Measurements from ENCODE around the gene GNPDA2.

Gene GNPDA2

DNA sequence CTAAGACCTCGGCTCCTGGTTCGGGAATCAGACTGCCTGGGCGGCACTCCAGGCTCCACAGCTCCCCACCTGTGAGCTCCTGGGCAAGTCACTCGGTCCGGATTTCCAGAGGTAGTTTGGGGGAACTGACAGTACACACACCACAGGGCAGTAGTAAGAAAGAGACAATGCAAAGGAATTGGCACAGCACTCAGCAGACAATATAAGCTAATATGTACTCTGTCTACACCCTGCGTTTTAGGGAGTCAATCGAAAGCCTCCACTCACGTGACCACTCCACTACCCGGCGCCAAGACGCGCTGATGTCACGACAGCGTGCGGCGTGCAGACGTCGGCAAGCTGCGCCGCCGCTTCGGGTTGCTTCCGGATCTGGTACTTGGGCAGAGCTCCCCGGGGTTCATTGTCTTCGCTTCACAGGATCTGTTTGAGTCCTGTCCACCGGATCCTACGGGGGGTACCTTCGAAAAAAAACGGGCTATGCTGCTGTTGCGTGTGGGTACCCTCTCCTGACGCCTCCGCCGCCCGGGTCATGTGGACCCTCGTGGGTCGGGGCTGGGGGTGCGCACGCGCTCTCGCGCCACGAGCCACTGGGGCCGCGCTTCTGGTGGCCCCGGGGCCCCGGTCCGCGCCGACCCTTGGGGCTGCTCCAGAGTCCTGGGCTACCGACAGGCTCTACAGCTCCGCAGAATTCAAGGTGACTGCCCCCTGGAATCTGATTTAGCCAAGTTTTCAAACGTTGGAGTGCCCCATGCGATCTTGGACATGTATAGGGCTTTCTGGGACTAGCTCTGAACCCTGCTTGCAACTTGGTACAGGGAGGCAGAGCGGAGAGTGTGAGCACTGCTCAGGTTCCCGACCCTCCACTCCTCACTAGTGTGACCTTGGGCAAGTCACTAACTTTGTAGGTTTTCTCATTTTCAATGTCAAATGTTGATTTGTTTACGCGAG, 48.0 kb downstream of the GNPDA2 start, which contains the start of gene GUF1:
Gene GUF1, plus strand, starts transcription at position 327 of the 948 bp plus-strand sequence. Its CDS starts 203 bp downstream, at position 530.
- peak; percentile 80 for DNase-seq

DNA sequence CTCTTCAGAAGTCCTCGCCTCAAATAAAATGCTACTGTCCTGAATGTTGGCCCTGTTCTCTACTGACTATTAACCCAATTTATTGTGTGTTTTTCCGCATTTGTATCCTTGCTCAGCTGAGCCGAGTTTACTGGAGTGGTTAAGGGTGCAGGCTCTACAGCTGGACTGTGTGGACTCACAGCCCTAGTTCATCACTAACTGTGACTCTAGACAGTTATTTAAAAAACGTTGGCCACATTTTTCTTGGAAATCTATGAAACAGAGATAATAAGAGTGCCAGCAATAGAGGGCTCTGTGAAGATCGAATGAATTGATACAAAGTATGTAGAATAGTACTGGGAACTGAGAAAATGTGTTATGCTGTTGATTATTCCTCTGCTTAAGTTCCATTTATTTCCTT, 51.0 kb downstream of the GNPDA2 start:
- DNase-seq, result no peak

DNA sequence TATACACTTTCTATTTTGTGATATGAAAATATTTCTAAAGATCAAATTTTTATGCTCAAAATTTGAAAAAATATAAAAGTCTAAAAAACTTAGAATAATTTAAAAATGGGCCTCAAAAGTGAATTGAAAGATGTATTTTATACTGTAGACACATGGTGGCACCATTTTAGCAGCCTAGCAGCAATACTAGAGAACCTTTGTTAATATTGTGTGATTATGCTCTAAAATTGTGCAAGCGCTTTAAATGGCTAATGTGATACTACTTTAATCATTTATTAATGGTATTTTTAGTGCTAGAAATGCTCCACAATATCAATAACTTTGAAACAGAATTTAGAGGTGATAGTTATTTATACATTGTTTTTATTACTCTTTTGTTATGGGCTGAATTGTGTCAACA, 51.9 kb downstream of the GNPDA2 start:
- DNase-seq, result no peak

DNA sequence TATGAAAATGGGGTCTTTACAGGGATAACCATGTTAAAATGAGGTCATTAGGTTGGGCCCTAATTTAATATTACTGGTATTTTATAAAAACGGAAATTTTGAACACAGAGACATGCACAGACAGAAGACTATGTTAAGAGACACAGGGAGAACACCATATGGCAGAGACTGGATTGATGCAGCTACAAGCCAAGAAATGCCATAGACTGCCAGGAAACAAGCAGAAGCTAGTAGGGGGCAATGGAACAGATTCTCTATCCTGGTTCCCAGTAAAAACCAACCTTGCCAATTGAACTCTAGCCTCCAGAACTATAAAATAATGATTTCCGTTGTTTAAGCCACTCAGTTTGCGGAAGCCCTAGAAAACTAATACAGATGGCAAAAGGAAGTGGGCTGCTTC, 54.7 kb downstream of the GNPDA2 start:
- DNase-seq, result no peak

- no peak for DNase-seq
These were observed 55.7 kb downstream of the GNPDA2 start for GRCh38 chr4:44670506-44671199.

GRCh38 chr4:44668526-44668925, 57.8 kb downstream of the GNPDA2 start:
- no peak for DNase-seq

GRCh38 chr4:44663539-44664263, 62.7 kb downstream of the GNPDA2 start:
- no peak for DNase-seq

GRCh38 chr4:44662623-44663005, 63.7 kb downstream of the GNPDA2 start:
- DNase-seq, result no peak

DNA sequence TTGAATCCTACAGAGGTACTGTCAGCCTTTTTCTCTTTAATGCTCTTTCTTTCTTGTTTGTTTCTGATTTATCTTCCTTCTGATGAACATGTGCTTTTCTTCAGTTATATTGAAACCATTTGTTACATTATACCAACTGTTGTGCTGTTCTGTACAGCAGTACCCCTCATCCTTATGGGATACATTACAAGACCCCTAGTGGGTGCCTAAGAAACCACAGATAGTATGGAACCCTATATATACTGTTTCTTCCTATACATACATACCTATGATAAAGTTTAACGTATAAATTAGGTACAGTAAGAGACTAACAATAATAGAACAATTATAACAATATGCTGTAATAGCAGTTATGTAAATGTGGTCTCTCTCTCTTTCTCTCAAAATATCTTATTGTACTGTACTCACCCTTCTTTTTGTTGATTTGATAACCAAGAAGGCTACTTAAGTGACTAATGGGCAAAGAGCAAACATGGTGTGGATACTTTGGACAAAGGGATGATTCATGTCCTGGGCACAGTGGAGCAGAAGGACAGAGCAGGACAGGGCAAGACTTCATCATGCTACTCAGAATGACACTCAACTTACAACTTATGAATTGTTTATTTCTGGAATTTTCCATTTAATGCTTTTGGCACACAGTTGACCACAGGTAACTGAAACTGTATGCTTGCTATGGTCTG, 64.3 kb downstream of the GNPDA2 start:
- DNase-seq, result no peak

GRCh38 chr4:44660396-44660795, 66.0 kb downstream of the GNPDA2 start:
- no peak for DNase-seq

DNA sequence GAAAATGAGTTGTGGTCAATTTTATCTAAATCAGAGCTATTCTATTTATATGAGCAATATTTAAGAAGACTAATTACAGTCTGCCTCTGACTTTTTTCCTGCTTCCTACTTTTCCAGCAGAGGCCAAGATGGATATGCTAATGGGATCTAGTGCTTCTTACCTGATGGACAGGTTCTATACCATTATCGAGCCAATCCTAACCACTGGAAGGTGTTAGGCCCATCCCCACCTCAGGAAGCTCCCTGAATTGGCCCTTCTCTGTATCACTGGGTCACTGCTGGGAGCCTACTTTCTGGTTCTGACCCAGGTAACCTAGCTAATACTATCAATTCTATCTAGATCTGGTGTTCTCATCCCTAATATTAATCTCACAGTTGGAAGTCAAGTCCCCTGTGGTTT, 74.4 kb downstream of the GNPDA2 start:
- DNase-seq, result no peak
